ENCODE data around the gene COG6.

The COG6 gene

DNA sequence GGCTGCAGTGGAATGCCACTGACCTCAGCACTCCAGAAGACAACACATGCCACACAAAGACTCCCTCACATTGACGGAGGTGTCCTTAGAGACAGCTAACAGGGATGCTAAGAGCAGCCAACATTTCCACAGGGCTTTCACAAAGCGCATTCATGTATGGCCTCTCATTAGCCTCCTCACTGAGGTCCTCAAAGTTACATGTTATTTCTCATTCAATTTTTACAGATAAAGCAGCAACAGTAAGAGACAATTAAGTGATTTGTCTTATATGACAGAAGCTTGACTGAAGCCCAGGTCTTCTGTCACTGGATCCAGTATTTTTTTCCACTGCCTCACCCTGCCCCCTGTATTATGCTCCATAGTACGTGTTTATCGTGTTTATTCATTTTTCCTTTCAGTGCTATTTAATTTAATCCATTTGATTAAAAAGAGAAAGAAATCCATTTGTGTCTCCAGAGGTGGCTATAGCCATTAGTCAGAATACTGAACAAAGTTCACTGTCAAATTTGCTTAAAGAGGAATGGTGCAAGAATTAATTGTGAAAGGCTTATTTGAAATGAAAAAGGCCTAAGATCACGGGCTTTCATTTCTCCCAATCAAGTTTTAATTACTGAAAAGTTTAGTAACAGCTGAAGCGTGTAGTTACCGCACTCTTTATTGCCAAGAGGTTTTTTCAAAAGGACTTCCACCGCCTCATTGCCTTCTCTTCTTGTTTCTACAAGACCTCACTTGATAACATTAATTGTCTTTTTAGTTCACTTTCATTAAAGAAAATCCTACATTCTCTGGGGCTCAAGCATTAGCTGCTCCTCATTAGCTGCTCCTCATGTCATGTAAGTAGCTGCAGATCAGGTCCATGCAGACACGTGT, 115.0 kb downstream of the COG6 start:
- no peak for DNase-seq (ENCODE audit: low read depth in 2 of 2)

DNA sequence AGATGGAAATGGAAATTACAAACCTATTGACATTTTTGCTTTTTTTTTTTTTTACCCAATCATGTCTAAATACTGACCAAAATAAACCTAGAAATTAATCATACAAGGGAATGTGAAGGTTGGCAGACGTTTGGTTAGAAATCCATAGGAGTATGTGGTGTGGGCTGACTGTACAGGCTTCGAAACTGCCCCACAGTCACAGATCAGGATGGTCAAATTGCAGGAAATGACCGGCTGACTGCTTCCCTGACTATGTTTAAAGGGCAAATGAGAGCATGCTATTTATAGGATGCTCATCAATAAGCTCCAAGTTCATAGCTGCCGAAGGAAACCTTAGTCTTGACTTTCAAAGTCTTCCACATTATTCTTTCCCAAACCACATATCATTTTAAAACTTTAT, 118.4 kb downstream of the COG6 start:
- no peak for DNase-seq (ENCODE audit: low read depth in 2 of 2)

DNA sequence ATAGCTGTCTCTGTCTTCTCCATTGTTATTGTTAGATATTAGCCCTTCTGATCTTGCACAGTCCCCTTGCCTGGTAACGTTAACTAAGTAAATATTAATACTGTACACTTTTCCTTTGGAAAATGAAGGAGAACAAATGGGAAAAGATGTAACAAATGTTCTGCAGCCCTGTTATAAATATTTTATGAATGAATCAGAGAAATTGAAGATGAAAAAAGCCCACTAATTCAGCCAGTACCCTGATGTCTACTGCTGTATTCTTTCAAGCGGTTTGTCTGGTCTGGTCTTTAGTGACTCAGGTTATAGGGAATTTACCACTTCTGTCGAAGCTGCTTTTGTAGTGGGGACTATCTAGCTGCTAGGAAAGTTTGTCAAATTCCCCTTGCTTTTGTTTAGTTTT, 121.0 kb downstream of the COG6 start:
- no peak for DNase-seq (ENCODE audit: low read depth in 2 of 2)

DNA sequence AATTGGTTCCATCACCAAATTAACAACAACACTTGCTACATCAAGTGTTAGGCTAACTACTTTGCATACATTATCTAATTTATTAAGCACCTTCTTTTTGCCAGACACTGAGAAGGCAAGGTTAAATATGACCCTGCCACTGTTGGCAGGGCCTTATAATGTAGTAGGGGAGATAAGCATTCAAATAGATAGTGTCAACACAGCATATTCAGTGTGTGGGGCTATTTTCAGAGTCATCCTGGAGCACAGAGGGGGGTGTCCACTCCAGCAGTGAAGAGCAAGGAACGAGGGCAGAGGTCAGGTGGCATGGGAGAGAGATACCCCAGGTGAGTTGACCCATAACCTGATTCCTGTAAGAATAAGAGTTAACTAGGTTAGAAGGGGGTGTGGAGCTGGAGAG, 121.6 kb downstream of the COG6 start:
- no peak for DNase-seq (ENCODE audit: low read depth in 2 of 2)

DNA sequence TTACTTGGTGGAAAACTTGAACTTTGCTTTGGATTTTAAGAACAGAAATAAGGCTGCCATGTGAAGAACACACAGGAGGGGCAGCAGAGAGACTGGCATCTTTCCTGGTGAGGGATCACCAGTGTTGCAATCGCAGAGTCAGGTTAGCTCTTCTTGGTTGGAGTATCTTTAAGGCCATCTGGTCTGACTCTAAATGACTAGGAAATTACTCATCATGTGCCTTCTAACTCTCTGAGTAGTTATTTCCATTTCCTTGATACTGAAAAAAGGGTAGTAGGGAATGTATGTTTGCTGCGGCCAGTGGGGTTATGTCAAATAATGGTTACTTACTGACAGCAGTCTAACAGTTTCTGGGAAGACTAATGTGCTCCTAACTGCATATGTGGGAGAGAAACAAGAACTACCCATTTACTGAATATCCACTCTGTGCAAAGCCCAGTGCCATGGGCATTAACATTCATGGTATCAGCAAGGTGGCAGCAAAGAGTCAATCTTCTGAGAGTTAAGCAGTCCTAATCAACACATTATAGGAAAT, 122.1 kb downstream of the COG6 start:
- no peak for DNase-seq (ENCODE audit: low read depth in 2 of 2)

DNA sequence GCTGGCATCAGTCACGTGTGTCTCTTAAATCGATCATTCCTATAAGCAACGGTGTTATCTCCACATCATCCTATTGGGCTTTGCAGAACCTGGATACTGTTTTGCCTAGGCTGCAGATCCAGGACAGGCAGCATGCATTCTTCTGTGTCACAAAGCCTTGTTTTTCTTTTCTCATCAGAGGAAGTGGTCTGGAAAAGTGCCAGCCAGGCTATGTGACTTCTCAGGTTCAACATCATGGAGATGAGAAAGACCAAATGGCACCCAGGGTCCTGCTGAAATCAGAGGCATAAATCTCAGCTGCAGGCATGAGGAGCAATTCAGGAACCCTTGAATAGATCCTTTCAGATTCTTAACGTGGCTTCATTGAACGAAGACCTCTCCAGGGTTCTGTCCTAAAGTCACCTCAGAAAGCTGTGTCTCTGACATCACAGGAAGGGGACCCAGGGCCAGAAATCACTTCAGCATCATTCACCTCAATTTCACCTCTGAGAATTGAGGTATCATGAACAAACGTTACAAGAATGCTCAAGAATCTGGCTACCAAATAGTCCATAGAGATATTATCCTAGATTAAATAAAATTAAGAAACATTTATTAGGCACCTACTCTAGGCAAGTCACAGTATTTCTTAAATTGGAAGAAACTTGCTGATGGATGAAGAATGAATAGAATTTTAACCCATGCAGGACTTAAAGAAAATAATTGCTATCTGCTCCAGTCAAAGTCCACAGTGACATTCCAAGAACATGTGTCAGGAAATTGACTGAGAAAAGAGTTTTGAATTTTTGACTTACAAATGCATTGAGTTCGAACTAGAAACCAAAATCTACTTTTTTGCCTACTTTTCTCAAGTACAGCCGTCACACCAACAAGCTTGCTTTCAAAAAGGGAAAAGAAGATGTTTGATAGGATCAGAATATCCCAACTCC, 124.1 kb downstream of the COG6 start:
- DNase-seq (ENCODE audit: low read depth in 2 of 2) = peak in 1 of 2 donors; percentile 9

DNA sequence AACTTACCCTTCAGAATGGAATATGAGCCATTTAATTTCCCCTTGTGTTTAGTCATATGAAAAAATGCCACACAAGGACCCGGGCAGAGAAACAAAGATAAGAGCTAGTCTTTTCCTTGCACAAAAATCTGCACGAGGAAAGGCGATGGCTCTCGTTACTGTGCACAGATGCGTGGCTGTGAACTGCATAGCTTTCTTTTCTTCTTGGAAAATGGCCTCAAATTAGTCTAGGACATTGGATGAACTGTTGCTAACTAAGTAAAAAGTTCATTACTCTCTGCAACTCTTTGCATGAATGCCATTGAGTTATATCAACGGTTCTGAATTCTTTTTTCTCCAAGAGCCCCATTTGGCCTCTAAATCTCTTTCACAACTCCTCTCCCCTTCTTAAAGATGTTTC, 125.2 kb downstream of the COG6 start:
- no peak for DNase-seq (ENCODE audit: low read depth in 2 of 2)

DNA sequence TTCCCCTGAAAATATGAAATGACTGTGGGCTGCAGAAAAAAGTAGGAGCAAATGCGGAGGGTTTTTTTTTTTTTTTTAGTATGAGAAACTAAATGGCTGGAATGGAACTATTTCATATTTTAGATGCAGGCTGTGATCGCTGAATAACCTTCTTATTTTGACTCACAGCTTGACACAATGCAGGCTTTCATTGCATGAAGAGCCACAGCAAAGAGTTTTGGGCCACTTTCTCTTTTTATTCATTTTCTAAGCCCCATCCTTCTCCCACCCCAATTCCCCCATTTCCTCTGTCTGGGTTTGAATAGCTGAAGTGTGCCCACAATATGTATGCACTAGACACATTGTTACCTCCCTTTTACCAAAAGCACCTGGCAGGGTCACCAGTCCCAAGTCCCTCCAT, 125.9 kb downstream of the COG6 start:
- DNase-seq (ENCODE audit: low read depth in 2 of 2) = no peak

DNA sequence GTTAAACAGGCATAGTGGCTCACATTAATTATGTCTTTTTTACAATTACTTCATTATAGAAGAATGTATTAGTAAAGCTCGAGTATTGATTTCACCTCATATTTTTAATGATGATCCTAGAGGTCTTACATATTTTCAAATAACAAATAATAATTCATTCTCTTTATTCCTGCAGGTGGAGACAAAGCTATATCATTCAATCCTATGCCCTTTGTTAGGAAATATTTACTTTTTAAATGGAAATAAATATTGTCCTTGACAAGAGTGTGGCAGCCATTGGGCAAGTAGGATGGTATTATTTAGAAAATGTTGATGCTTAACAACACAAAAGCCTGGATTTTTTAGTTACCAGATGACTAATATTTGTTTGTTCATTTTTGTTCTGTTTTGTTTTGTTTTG, 127.6 kb downstream of the COG6 start:
- DNase-seq (ENCODE audit: low read depth in 2 of 2) = no peak

DNA sequence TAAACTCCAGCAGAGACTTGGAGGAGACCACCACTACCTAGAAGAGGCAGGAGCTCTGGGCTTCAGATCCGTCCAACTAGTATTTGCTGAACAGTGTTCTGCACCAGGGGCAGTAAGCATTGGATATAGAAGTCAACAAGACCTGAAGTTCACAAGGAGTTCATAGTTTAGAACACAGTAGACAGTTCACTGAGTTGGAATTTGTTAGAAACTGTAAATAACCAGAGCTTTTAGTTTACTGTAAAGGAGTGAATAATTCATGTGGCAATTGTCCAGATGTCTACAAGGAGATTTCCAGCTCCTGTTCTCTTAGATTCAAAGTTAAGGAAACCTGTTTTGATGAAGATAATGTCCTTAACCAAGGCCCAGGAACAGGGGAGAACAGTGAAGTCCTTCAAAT, 128.9 kb downstream of the COG6 start:
- no peak for DNase-seq (ENCODE audit: low read depth in 2 of 2)

DNA sequence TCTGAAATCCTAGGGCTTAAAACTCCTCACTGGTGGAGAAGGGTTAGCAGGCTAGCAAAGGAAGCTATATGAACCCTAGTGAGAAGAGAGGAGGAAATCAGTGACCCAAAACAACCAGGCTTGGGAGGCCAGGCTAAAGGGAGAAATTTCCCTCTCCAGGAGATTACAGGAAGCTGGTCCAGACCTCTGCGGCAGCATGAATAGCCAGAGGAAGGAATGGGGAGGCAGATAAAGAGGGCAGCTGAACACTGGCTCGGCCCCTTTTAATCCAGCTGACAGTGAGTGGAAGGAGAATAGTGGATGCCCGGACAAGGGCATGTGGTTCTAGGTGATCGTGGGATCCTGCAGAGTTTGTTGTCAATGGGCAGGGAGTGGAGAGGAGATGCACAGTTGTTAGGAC, 130.6 kb downstream of the COG6 start:
- no peak for DNase-seq (ENCODE audit: low read depth in 2 of 2)

DNA sequence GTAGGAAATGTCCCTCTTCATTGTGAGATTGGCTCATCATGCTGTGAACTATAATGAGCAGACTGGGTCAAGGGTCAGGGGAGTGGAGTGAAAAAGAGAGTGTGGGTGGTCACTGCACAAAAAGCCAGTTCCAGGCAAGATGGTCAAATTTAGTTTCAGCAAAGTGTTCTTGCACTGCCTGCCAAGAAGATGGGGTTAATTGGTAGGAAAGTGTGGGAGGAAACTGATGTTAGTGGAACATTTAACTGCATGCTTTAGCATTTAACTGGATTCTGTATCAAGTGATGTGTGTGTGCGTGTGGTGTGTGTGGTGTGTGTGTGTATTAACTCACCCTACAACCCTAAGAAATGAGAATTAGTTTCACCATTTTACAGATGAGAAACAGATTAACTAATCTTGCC, 131.6 kb downstream of the COG6 start:
- DNase-seq (ENCODE audit: low read depth in 2 of 2) = no peak

DNA sequence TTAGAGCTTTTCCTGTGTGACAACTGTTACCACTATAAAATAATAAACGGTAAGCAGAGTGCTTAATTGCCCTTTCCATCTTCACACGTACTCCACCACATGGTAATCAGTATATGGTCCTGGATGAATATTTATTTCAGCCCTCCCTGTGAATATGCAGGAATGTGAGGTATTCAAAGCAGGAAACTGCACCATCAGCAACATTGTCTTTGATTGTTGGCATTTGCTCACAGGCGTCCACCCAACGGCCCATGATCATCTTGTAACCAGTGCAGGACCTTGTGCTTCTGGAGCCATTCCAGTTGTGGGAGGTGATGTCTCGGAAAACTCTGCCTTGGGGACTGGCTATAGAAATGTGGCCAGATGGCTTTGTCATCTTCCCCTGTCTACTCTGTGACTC, 132.6 kb downstream of the COG6 start:
- DNase-seq (ENCODE audit: low read depth in 2 of 2) = no peak

DNA sequence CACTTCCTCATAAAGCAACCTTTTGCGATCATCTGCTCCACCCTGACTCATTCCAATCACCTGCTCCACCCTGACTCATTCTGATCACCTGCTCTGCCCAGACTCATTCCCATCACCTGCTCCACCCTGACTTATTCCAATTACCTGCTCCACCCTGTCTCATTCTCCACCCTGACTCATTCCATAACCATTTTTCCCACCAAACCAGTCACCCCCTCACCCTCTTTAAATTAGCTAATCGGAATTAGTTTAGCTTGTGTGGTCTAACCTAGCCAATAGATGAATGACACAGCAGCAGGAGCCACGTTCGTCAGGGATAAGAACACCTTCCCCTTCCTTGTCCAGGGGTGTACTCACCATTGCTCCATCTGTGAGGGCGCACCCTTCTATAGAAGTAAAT, 134.0 kb downstream of the COG6 start:
- DNase-seq (ENCODE audit: low read depth in 2 of 2) = no peak

All from stimulated activated CD8-positive, alpha-beta memory T cell treated with anti-CD3 and anti-CD28 coated beads, Interleukin-7, amount 100 ng/mL, for 1 hour (primary cell).